D721Med (cell line): ENCODE data around the gene DAPK1.

Experiments used
- DNase-seq: peaks from one replicate; pipeline ENCODE4 v3.0.0; 2011; ENCODE audit warnings: low spot score; ENCODE audit not compliant: insufficient read length
- FAIRE-seq: peaks from 2 replicates; lab custom pipeline; 2011; peaks lifted over from hg19 to GRCh38; lab: Jason Lieb, UNC
- CTCF ChIP-seq: IDR thresholded peaks from 2 replicates; pipeline ENCODE4 v1.5.1; 2012; ENCODE audit warnings: mild to moderate bottlenecking, control low read depth; ENCODE audit not compliant: insufficient read depth; ENCODE audit errors: missing control alignments

The DAPK1 gene

GRCh38 chr9:87562530-87563170, 65.0 kb downstream of the DAPK1 start:
- DNase-seq (no peak), FAIRE-seq (no peak)
- no peak for TF ChIP-seq CTCF

DNA sequence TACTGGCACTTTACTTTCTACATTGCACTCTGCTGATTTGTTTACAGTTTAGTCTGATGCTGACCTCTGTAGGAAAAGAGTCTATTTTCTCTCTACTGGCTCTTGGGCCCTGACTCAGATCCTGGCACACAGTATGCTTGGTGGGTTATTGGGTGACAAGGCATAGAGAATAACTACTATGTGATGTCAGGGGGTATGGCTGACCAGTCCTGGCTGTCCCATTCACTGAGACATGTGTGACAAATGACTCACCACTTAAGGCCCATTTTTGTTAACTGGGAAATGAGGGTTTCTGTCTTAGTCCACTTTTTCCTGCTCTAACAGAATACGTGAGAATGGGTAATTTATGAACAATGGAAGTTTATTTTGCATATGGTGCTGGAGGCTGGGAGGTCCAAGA, 66.4 kb downstream of the DAPK1 start:
- no peak for FAIRE-seq
- no peak for DNase-seq
- TF ChIP-seq CTCF: no peak

GRCh38 chr9:87564791-87565241, 67.1 kb downstream of the DAPK1 start:
- no peak for FAIRE-seq
- no peak for TF ChIP-seq CTCF
- DNase-seq: no peak

GRCh38 chr9:87567001-87567400, 69.3 kb downstream of the DAPK1 start:
- TF ChIP-seq CTCF: no peak

DNA sequence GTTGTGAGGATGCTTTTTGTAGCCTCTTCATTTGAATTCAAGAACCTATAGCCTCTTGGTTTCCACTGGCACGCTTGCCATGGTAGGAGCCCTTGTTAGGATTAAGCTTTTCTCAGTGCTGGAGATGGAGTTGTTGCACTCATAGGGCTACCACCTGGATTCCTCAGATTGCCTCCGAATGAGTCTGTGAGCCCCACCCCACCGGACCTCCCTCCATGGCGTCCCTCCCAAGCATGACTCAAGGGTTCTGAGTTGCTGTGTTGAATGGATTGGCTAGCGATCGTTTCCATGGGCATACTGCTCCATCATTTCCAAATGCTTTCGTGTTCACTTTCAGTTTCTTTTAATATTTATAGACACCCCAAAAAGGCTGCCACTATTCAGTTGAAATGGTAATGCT, 69.9 kb downstream of the DAPK1 start:
- TF ChIP-seq CTCF: no peak
- FAIRE-seq (no peak), DNase-seq (no peak)

More at GRCh38 chr9:87567001-87567400, 69.3 kb downstream of the DAPK1 start:
- no peak for FAIRE-seq
- DNase-seq: no peak

GRCh38 chr9:87567983-87568382, 70.3 kb downstream of the DAPK1 start:
- TF ChIP-seq CTCF: no peak
- DNase-seq (no peak), FAIRE-seq (no peak)

- FAIRE-seq (no peak), DNase-seq (no peak)
- no peak for TF ChIP-seq CTCF
Observed at GRCh38 chr9:87568401-87568800, 70.7 kb downstream of the DAPK1 start.
